Measurements from ENCODE around the gene TFF1.

The TFF1 gene

GRCh38 chr21:42340187-42341050 lies 25.9 kb downstream of the TFF1 start:
- no peak for DNase-seq

- DNase-seq = no peak
Observed at GRCh38 chr21:42338729-42339715, 27.3 kb downstream of the TFF1 start.

GRCh38 chr21:42337830-42338728 lies 28.3 kb downstream of the TFF1 start:
- DNase-seq = peak; percentile 72

- DNase-seq = no peak
Observed at GRCh38 chr21:42337276-42337675, 29.1 kb downstream of the TFF1 start.

- no peak for DNase-seq
Observed at GRCh38 chr21:42336054-42336453, 30.3 kb downstream of the TFF1 start.

- no peak for DNase-seq
Observed at GRCh38 chr21:42332557-42333317, 33.6 kb downstream of the TFF1 start.

- DNase-seq = no peak
Observed at GRCh38 chr21:42331660-42332059, 34.7 kb downstream of the TFF1 start.

GRCh38 chr21:42330380-42331371 lies 35.7 kb downstream of the TFF1 start:
- no peak for DNase-seq

- DNase-seq = no peak
Observed at GRCh38 chr21:42324896-42325295, 41.4 kb downstream of the TFF1 start.

- DNase-seq = no peak
Observed at GRCh38 chr21:42321845-42322244, 44.5 kb downstream of the TFF1 start.

- no peak for DNase-seq
Observed at GRCh38 chr21:42321231-42321630, 45.1 kb downstream of the TFF1 start.

GRCh38 chr21:42320791-42321190 lies 45.5 kb downstream of the TFF1 start:
- no peak for DNase-seq

- no peak for DNase-seq
Observed at GRCh38 chr21:42319851-42320572, 46.3 kb downstream of the TFF1 start.

- DNase-seq = no peak
Observed at GRCh38 chr21:42319376-42319775, 47.0 kb downstream of the TFF1 start.

GRCh38 chr21:42317826-42318746 lies 48.2 kb downstream of the TFF1 start:
- DNase-seq = no peak

- DNase-seq = no peak
Observed at GRCh38 chr21:42317341-42317741, 49.0 kb downstream of the TFF1 start.

GRCh38 chr21:42316891-42317290 lies 49.4 kb downstream of the TFF1 start:
- DNase-seq = no peak

- no peak for DNase-seq
Observed at GRCh38 chr21:42315296-42315891, 50.9 kb downstream of the TFF1 start, which contains the start of gene TFF3. TSS of gene TFF3 (minus strand) at chr21:42315409. CDS start at chr21:42315374, 35 bp downstream.
